K562 (cell line): ENCODE measurements around the gene ADCY1. TPM values are rescaled to one million over a fixed set of nuclear protein-coding genes. Genes with fewer than 3 reads are reported as not detected.

ENCODE experiments used
- ATAC-seq: fragments of 200-7000 bp; cut with Tn5 transposase; 3 replicates; pipeline ENCODE4 v1.9.1; 2020; ENCODE audit warnings: moderate library complexity
- BruUV-seq: library from RNA; stranded (reverse); fragments of 400-500 nt; replicated peaks from 2 replicates; lab custom pipeline; 2021; lab: Mats Ljungman, UMichigan
- CTCF ChIA-PET: fragments of 300-600 bp; formaldehyde crosslinking; extraction: SDS; loops from one replicate; lab custom pipeline; 2021; ENCODE audit warnings: low intra/inter-chr PET ratio; lab: Yijun Ruan, JAX
- POLR2A ChIA-PET: fragments of 300-600, 350-650 bp; sonication (Branson Sonifier 250); formaldehyde crosslinking; extraction: SDS; loops from one replicate; lab custom pipeline; 2021; ENCODE audit warnings: antibody characterized with exemption, inconsistent platforms; lab: Yijun Ruan, JAX
- DNase-seq, 4 experiments: peaks; one replicate each; pipeline versions ENCODE4 v3.0.0 to v3.0.0-alpha.2; 2011 to 2018; ENCODE audit warnings: low spot score in 3 of 4, mixed read lengths in 3 of 4; ENCODE audit errors: extremely low read depth in 1 of 4
- FAIRE-seq: peaks from 2 replicates; lab custom pipeline; 2011; peaks lifted over from hg19 to GRCh38; lab: Jason Lieb, UNC
- H2AFZ ChIP-seq: 2 replicates; pipeline ENCODE4 v1.6.0; 2011; ENCODE audit warnings: low read depth, low read length, control low read depth, inconsistent platforms
- H3K27ac ChIP-seq: fragments of 200-600 bp; 3 replicates; pipeline ENCODE4 v1.8.0; 2011; ENCODE audit warnings: low read depth, mild to moderate bottlenecking, control low read depth, inconsistent platforms, low read length, moderate library complexity, mixed read lengths; ENCODE audit errors: extremely low read depth
- H3K27me3 ChIP-seq, 2 experiments: fragments of 300-600 bp in 1 of 2; 2 replicates in 1 of 2; 3 replicates in 1 of 2; pipeline versions ENCODE4 v1.6.0 to v1.8.0; 2011; ENCODE audit warnings: inconsistent platforms in 2 of 2, low read length in 2 of 2, mild to moderate bottlenecking in 1 of 2, mixed read lengths in 1 of 2, moderate library complexity in 1 of 2; ENCODE audit not compliant: control insufficient read depth in 2 of 2, insufficient read depth in 2 of 2
- H3K36me3 ChIP-seq: fragments of 300-600 bp; 3 replicates; pipeline ENCODE4 v1.8.0; 2011; ENCODE audit warnings: mild to moderate bottlenecking, low read length, inconsistent platforms; ENCODE audit not compliant: control insufficient read depth, insufficient read depth
- H3K4me1 ChIP-seq, 2 experiments: fragments of 200-600 bp in 1 of 2; replicated peaks in 1 of 2; 2 replicates in 1 of 2; 3 replicates in 1 of 2; pipeline versions ENCODE4 v1.5.1 to v1.8.0; 2011; ENCODE audit warnings: inconsistent platforms in 2 of 2, low read length in 2 of 2, mild to moderate bottlenecking in 1 of 2, mixed read lengths in 1 of 2, moderate library complexity in 1 of 2; ENCODE audit not compliant: control insufficient read depth in 2 of 2, insufficient read depth in 2 of 2
- H3K4me2 ChIP-seq: 2 replicates; pipeline ENCODE4 v1.6.1; 2011; ENCODE audit warnings: low read length, control low read depth, inconsistent platforms, mixed read lengths; ENCODE audit not compliant: insufficient read depth
- H3K4me3 ChIP-seq: fragments of 200-600 bp; sonication (generic), shearing (Covaris generic); 2 replicates; pipeline ENCODE4 v1.5.1; 2016; ENCODE audit warnings: control low read depth, inconsistent platforms
- H3K79me2 ChIP-seq: fragments of 200-600 bp; 3 replicates; pipeline ENCODE4 v1.8.0; 2011; ENCODE audit warnings: low read length, inconsistent platforms; ENCODE audit not compliant: control insufficient read depth, insufficient read depth
- H3K9ac ChIP-seq, 2 experiments: 2 replicates each; pipeline versions ENCODE4 v1.6.0 to v1.6.1; 2011; ENCODE audit warnings: low read depth in 2 of 2, low read length in 2 of 2, control low read depth in 1 of 2, inconsistent platforms in 1 of 2, mild to moderate bottlenecking in 1 of 2, mixed read lengths in 1 of 2; ENCODE audit not compliant: insufficient read depth in 1 of 2
- H3K9me1 ChIP-seq: one replicate; pipeline ENCODE4 v1.6.0; 2011; ENCODE audit warnings: inconsistent platforms, mild to moderate bottlenecking, low read length, moderate library complexity; ENCODE audit not compliant: control insufficient read depth, insufficient read depth
- H3K9me3 ChIP-seq: replicated peaks from 2 replicates; pipeline ENCODE4 v1.5.1; 2011; ENCODE audit warnings: low read depth, low read length, inconsistent platforms; ENCODE audit not compliant: control insufficient read depth, insufficient read depth
- H4K20me1 ChIP-seq: replicated peaks from 2 replicates; pipeline ENCODE4 v1.6.1; 2011; ENCODE audit warnings: low read length, inconsistent platforms, mixed read lengths; ENCODE audit not compliant: control insufficient read depth, insufficient read depth
- CBX5 ChIP-seq: IDR thresholded peaks from 2 replicates; pipeline ENCODE4 v1.6.1; 2014; ENCODE audit warnings: low read depth, borderline replicate concordance
- FOXA1 ChIP-seq: fragments of 450-650 bp; IDR thresholded peaks from 2 replicates; pipeline ENCODE4 v1.6.1; 2016; ENCODE audit warnings: mild to moderate bottlenecking, borderline replicate concordance
- GTF3C2 ChIP-seq: IDR thresholded peaks from 3 replicates; pipeline ENCODE4 v1.6.1; 2011; ENCODE audit warnings: borderline replicate concordance, mild to moderate bottlenecking, moderate library complexity; ENCODE audit not compliant: insufficient read length; ENCODE audit errors: extremely low read depth
- MTF1 ChIP-seq: fragments of 250-450 bp; sonication (Bioruptor Pico); IDR thresholded peaks from 2 replicates; pipeline ENCODE4 v1.9.0; 2021; ENCODE audit warnings: moderate library complexity, mild to moderate bottlenecking, inconsistent platforms, borderline replicate concordance
- PYGO2 ChIP-seq: fragments of 450-650 bp; IDR thresholded peaks from 2 replicates; pipeline ENCODE4 v1.6.1; 2016; ENCODE audit warnings: mild to moderate bottlenecking, missing genetic modification characterization, moderate library complexity, missing compliant biosample characterization
- ZBTB5 ChIP-seq: fragments of 450-650 bp; IDR thresholded peaks from 2 replicates; pipeline ENCODE4 v1.6.1; 2017; ENCODE audit warnings: antibody characterized with exemption
- ZFP91 ChIP-seq: sonication (generic); formaldehyde crosslinking; IDR thresholded peaks from 2 replicates; pipeline ENCODE4 v1.8.0; 2022; ENCODE audit warnings: mild to moderate bottlenecking, missing genetic modification reagents
- ZFX ChIP-seq: sonication (generic); formaldehyde crosslinking; IDR thresholded peaks from 2 replicates; pipeline ENCODE4 v1.8.0; 2022; ENCODE audit warnings: mild to moderate bottlenecking, missing genetic modification reagents, moderate library complexity
- ZNF507 ChIP-seq: conservative IDR thresholded peaks from 2 replicates; pipeline ENCODE4 v1.6.1; 2017; ENCODE audit warnings: missing genetic modification characterization, missing compliant biosample characterization
- WGBS: fragments of 100-300 bp; shearing (Covaris generic); methylation state at CpG from one replicate; pipeline ENCODE4 v1.1.6; 2016; ENCODE audit warnings: low coverage, mixed read lengths; ENCODE audit not compliant: insufficient coverage; ENCODE audit errors: missing lambda C conversion rate; 5-methylcytosine and 5-hydroxymethylcytosine counted together
- in situ Hi-C: fragments of 300-500 bp; cut with MboI; formaldehyde crosslinking; loops from 4 replicates; pipeline ENCODE4 v1.15.0; 2018; ENCODE audit warnings: inconsistent platforms, mixed read lengths
- intact Hi-C: fragments of 100-400 bp; cut with micrococcal nuclease; formaldehyde crosslinking; loops from 2 replicates; pipeline ENCODE4 v1.14.2; 2022
- polyA plus RNA-seq, 8 experiments: library from polyadenylated mRNA; depleted of rRNA in 4 of 8; stranded (reverse) in 5 of 8; unstranded in 3 of 8; fragments of >200 nt; fragmentation: Nextera tagmentation in 2 of 8; fragmentation: Illumina TruSeq in 1 of 8; extraction: Ambion mirVana in 2 of 8; extraction: Trizol in 1 of 8; gene quantifications; 2 replicates each; pipeline versions ENCODE4 v1.2.1 to v1.2.3, GENCODE V29; 2011 to 2014; ENCODE audit warnings: inconsistent platforms in 1 of 8, missing spikeins in 1 of 8
- total RNA-seq, 7 experiments: library from RNA; depleted of rRNA in 6 of 7; stranded (reverse); fragments of >200 nt in 6 of 7; fragmentation: Illumina TruSeq in 2 of 7; extraction: Trizol in 2 of 7; gene quantifications; 2 replicates each; pipeline versions ENCODE4 v1.2.1 to v1.2.3, GENCODE V29; 2011 to 2021; ENCODE audit warnings: low replicate concordance in 1 of 7

The ADCY1 gene
- total and polyA plus RNA-seq, 9 of the 15 experiments (the other 6 are each of a cell fraction or from before 2014, with no cell fraction given), result under 0.01 to 0.18 (median 0.10) TPM; not detected in 4

GRCh38 chr7:45662540-45663166 lies 88.5 kb downstream of the ADCY1 start:
- in situ Hi-C loops, result loop anchor here (5.0 kb wide), 1 partner anchor 200 kb away; no protein-coding TSS in a partner anchor
- WGBS, result 2% methylated on average over 13 of the region's 15 CpGs
- POLR2A ChIA-PET, result interaction anchor here (0.5 to 0.8 kb wide), 2 partner anchors 9 to 233 kb away, joined by 3 read pairs; no protein-coding TSS in a partner anchor

More at GRCh38 chr7:45662540-45663166, 88.5 kb downstream of the ADCY1 start:
- no peaks in the 10 kb centered on the region for H3K4me1 ChIP-seq
- CTCF ChIA-PET, result interaction anchor here (2.3 kb wide), 1 partner anchor 191 kb away, joined by 14 read pairs; no protein-coding TSS in a partner anchor
- H3K79me2 ChIP-seq, result no peaks in the 10 kb centered on the region
- no peak; the same call in 2 of the 3 replicates for ATAC-seq
- no peak for DNase-seq
- no peaks in the 10 kb centered on the region for H3K9me1 ChIP-seq
- no peak overlapping the region for H3K4me2 ChIP-seq
- H3K36me3 ChIP-seq, result no peaks in the 10 kb centered on the region
- H3K27ac ChIP-seq, result no peak overlapping the region
- no peak for TF ChIP-seq PYGO2 (tag)
- no peak for TF ChIP-seq MTF1
- TF ChIP-seq FOXA1, result no peak
- no peak for TF ChIP-seq ZNF507
- no peak for TF ChIP-seq CBX5
- TF ChIP-seq GTF3C2, result no peak
- no peak for TF ChIP-seq ZBTB5
- no peak for TF ChIP-seq ZFX (CRISPR knock-in tag)
- no peak for TF ChIP-seq ZFP91 (CRISPR knock-in tag)
- intact Hi-C loops, result loop anchor here (1.0 kb wide), 1 partner anchor 192 kb away; no protein-coding TSS in a partner anchor
- BruUV-seq, result no TSS peak
- H4K20me1 ChIP-seq, result no peaks in the 10 kb centered on the region; the same call in 1 of the 2 replicates
- H3K9me3 ChIP-seq, result no peaks in the 10 kb centered on the region
- no peak for FAIRE-seq
- no peak overlapping the region for H3K9ac ChIP-seq
- H2AFZ ChIP-seq, result no peak overlapping the region
- H3K27me3 ChIP-seq, result peaks cover 0 to 24% of the 10 kb centered on the region in 2 experiments; a peak in 2 of 5 replicates
- H3K4me3 ChIP-seq, result no peak overlapping the region
